Left forelimb (tissue), 1 donor: ENCODE results near the gene XPC.
"Not testable (repeated sequence)": the region's sequence is repeated elsewhere in the genome, so short reads cannot be mapped to it uniquely, and the experiment has no call there.

Experiments
- DNase-seq: peaks from one replicate; pipeline ENCODE4 v3.0.0-alpha.2; 2018; ENCODE audit warnings: low spot score

The XPC gene

DNA sequence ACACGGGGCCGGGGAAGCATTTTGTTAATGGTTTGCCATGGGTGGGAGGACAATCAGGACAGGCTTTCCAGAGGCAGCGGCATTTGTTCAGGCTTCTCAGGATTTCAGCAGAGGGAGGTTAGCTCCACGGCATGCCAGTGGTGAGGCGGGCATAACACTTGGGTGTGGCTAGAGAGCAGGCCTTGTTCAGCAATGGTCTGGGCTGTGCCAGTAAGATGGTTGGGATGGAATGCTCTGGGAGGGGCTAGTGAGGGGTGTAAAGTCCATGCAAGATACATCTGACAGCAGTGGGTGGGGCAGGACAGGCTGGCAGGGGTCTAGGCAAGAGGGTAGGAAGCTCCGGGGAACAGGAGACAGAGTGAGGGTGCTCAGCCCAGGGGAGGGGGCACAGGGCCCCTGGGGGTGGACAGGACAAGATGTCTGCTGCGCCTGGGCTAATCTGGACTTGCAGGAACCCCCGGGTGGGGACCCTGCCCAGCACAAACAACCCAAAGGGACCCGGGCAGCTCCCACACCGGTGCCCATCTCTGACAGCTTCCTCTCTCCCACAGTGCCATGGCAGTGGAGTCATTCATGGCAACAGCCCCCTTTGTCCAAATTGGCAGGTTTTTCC, 45.1 kb downstream of the XPC start:
- no peak for DNase-seq

DNA sequence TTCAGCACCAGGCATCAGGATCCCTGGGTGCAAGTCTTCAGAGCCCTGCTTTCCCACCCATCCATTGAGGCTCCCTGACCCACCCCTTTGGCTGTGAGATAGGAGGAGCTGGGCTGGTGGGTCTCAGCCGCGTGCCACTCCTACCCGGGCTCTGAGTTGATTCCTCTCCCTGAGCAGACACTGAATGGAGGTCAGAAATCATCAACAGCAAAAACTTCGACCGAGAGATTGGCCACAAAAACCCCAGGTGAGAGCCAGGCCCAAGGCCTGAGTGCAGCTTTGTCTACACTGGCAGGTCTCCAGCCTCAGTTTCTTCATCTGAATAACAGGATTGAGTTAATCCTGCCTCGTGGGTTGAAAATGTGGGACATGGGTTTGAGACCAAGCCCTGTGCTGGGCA, 45.7 kb downstream of the XPC start:
- DNase-seq: no peak

DNA sequence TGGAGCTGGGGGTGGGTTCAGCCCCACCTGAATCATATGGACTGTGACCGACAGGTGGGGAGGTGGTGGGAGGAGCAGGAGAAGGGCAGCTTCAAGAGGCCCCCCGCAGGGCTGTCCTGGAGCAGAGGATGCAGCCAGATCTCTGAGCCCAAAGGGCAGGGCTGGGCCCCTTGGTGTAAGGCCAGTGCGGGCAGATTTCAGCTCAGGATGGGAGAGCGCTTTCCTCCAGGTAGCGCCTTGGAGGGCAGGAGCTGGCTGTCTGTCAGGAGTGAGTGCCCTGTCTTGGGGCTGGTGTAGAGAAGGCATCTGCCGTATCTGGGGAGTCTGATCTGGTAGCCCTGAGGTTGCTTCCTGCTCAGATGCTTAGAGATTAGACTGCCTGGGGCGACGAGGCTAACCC, 46.3 kb downstream of the XPC start:
- DNase-seq: no peak

GRCh38 chr3:14131134-14131533, 47.3 kb downstream of the XPC start:
- DNase-seq: no peak

GRCh38 chr3:14130707-14131106, 47.7 kb downstream of the XPC start:
- peak; percentile 47 for DNase-seq

GRCh38 chr3:14130230-14130629, 48.2 kb downstream of the XPC start:
- no peak for DNase-seq

DNA sequence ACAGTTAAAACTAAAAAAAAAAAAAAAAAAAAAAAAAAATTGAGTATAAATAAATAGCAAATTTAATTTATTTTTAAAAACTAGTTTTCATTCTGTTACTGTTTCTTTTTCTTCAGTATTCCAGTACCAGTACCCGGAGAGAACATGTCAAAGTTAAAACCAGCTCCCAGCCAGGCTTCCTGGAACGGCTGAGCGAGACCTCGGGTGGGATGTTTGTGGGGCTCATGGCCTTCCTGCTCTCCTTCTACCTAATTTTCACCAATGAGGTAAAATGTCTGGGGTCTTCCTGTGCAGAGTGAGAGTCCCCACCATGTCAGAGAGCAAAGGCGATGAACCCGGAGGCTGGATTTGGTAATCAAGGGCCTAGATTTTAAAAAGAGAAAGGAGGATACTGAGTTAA, 49.1 kb downstream of the XPC start:
- peak; percentile 53 for DNase-seq

GRCh38 chr3:14128724-14129123, 49.7 kb downstream of the XPC start:
- no peak for DNase-seq

DNA sequence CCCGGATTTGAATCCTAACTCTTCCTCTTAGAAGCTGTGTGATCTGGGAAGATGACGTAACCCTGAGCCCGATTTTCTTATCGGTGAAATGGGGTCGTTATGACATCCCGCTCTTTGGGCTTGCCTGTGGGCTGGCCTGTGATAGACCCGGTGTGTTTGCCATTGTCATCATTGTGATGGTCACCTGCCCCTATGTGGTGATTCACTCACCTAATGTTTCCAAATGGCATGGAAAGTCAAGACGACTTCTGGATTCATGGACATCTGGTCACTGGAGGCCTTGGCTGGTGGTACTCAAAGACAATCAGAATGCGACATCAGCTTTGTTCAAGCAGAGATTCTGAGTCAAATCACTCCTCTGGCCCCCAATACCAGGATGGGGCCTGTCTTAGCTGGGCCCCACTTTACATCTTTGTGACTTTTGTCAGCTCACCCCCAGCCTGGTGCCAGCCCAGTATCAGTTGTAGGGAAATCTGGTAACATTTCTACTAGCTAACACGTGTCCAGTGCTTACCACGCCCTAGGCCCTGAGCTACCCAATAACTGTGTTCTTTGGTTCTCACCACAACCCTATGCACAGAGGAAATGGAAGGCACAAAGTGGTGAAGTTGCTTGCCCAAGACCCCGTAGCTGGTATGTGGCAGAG, 50.8 kb downstream of the XPC start:
- peak; percentile 59 for DNase-seq

- no peak for DNase-seq
Observed at GRCh38 chr3:14126887-14127505, 51.4 kb downstream of the XPC start.

DNA sequence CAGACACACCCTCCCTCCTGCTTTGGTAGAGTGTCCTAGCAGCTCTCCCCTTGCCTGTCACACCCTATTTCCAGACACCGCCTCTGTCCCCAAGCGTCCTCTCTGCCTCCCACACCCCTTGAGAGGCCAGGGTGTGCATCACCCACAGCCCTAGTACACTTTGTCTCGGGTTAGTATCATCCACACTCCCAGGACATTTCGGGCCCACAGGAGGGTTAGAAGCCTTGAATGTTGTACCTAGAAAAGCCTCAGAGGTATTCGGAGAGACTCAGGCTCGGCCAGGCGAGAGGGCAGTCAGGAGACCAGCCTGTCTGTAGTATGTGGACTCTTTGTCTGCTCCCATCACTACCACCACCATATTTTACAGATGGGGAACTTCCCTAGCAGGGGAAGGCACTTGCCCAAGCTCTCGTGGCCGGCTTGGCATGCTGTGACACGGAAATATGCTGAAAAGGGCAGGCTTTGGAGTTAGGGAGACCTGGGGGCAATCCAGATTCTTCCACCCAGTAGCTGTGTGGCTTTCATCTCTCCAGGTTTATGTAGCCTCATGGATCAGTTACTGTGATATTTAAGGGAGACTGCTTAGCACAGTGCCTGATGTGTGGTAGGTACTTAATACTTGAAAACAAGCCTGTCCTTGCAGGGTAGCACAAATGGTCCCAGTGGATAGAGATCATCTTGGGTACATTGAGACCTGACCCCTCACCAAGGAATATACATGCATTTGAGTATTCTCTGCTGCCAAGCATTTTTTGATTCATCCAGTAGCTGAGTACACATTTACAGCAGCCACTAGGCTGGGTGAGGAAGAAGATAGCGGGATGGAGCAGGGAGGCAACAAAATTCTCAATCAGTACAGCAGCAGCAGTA, 52.1 kb downstream of the XPC start:
- DNase-seq: peak; percentile 46

- no peak for DNase-seq
Observed at GRCh38 chr3:14125193-14126016, 53.0 kb downstream of the XPC start.

DNA sequence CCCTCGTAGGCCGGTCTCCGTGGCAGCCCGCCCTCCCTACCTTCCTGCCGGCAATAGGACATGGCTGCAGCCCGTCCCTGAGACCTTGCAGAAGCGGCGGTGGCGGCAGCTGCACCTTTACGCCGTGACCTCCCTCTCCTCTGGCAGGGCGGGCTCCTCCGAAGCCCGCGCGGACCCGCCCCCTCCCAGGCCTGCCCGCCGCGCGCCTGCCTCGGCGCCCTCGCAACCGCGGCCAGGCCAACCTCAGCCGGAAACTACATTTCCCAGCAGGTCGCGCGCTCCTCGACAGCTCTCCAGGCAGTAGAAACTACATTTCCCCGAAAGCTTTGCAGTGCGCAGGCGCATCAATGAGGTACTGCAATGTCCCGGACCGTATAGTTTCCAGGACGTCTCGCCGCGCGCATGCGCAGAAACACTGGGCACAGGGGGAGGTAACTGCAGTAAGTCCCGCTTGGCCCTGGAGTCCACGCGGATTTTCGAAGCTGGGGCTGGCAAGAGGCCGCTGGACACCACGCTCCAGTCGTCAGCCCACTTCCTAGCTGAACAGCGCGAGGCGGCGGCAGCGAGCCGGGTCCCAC, 53.7 kb downstream of the XPC start, which contains the start of the genes CHCHD4 and TMEM43:
CHCHD4 (minus strand) TSS at position 256 of the 578 bp plus-strand sequence; CDS start at position 62, 194 bp downstream.
TMEM43 (plus strand) TSS at position 438 of the 578 bp plus-strand sequence. CDS start 142 bp downstream, outside the sequence.
- DNase-seq: peak; percentile 97

- no peak for DNase-seq
Observed at GRCh38 chr3:14124223-14124614, 54.2 kb downstream of the XPC start.

GRCh38 chr3:14123308-14124222, 54.8 kb downstream of the XPC start:
- no peak for DNase-seq

- DNase-seq: no peak
Observed at GRCh38 chr3:14122301-14122700, 56.1 kb downstream of the XPC start.

GRCh38 chr3:14121859-14122258, 56.5 kb downstream of the XPC start:
- DNase-seq: no peak

DNA sequence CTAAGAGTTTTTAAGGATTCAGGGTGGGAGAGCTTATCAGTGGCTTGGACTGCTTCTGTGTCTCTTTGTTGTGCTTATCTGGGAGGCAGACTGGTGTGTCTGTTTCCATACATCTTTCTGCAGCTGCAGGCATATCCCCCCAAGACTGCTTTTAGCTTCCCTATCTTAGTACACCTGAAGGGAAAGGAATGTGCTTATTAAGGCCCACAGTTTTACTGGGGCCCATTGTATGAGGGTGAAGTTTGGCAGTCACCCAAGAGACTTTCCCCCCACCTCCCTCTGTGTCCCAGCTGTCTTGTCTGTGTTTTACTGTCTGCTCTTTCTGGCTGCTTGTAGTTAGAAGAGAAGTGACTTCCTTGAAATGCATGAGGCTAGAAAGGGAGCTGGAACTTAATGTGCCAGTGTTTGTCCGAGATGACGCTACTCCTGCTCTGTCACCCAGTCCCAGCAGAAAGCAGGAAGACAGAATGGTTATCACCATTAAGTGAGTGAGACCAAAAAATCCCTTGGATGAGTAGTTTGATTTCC, 57.4 kb downstream of the XPC start:
- DNase-seq: not testable (repeated sequence)

GRCh38 chr3:14120111-14120920, 58.1 kb downstream of the XPC start:
- DNase-seq: no peak
